Measurements from ENCODE around the gene SNRPB2.

GRCh38 chr20:16693278-16693677, 36.5 kb upstream of the SNRPB2 start:
- TF ChIP-seq CTCF (IDR thresholded peaks at IDR 0.05) (no peak), POLR2A (IDR thresholded peaks at IDR 0.05) (no peak)
